A549 treated with CORT108297 at 1 μM for 4 hours (cell line): ENCODE measurements around the gene MRPL55. TPM values are rescaled to one million over a fixed set of nuclear protein-coding genes. Genes with fewer than 3 reads are reported as not detected.

Experiments
- total RNA-seq: library from RNA; stranded (reverse); fragments of 200-300 nt; extraction: Qiagen RNA extraction; gene quantifications from 5 replicates; pipeline ENCODE4 v1.2.3, GENCODE V29; 2022

MRPL55 gene
- total RNA-seq: 64.4 to 94.2 TPM (median 90.6 TPM) in 5 replicates

GRCh38 chr1:228109073-228109961, at the start of gene MRPL55:
MRPL55 (minus strand) TSS chr1:228109299; CDS start chr1:228108260, 1,039 bp downstream.

DNA sequence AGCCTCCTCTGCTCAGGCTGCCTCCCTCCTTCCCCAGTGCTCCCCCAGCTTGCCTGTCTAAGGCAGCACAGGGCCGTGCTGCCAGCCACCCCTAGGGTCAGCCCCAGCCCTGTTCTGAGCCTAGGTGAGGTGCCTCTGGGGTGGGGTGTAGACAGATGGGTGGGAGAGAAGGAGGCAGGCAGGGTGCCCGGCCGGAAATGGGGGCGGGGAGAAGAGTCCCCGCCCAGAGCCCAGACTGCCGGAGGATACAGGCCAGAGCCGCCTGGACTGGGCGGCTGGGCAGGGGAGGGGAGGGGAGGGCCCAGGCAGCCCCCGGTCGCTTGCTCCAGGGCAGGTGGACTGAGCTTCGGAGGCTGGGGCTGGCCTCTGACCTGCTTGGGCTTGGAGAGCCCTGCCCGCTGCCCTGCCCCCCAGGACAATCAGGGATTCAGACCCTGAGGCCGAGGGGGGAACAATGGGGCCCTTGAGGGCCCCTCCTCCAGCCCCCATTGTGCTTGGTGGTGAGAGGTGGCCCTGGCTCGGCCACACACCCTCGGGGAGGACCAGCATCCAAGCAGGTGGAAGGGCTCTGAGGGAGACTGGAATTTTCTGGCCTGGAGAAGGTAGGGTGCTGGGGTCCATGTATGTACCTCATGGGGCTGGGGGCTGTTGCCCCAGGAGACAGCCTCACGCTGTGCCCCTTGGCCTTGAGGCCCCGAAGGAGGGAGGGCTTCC, 40.5 kb upstream of the MRPL55 start, which contains the start of gene GJC2:
Gene GJC2 (plus strand): TSS at position 525 of the 714 bp plus-strand sequence. CDS start 7,829 bp downstream, outside the sequence.

GRCh38 chr1:228139931-228140723, 31.0 kb upstream of the MRPL55 start, which contains the start of gene GUK1:
GUK1 (plus strand) TSS chr1:228140279; CDS start chr1:228140303, 24 bp downstream.

DNA sequence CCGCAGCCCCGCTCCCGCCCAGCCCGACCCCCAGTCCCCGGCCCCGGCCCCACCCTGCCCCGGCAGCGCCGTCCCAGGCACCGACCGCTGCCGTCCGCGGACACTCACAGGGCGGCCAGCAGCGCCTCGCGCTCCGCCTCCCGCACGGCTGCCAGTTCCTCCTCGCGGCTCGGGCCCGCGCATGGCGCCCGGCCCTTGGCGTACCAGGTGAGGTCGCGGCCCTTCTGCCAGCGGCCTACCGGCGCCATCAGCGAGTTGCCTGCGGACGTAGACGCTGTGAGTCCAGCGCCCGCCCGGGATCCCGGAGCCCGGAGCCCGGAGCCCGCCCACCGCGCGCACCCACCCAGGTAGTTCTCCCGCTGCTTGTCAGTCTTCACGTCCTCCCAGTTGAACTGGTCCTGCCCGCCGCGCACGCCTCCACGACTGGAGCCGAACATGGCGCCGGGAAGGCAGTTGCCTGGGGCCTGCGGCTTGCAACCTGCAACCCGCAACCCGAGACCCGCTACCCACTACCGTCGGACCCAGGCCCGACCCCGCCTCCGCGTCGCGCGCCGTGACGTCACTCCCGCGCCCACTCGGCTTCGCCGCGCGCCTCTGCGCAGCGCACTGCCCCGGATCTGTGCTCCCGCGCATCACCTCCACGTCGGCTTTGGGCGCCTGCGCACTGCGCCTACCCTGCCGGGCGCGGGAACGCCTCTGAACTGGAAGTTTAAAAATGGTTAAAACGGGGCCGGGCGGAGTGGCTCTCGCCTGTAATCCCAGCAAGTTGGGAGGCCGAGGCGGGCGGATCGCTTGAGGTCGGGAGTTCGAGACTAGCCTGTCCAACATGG, 6.1 kb downstream of the MRPL55 start, which contains the start of gene C1orf35:
Gene C1orf35 (minus strand): TSS at position 535 of the 830 bp plus-strand sequence. CDS start 98 bp downstream, at position 437.

GRCh38 chr1:228082214-228082917, 26.7 kb downstream of the MRPL55 start, which contains the start of gene ARF1:
ARF1 (plus strand) TSS chr1:228082708; CDS start chr1:228097115, 14,407 bp downstream.

Other genes starting within 250 kb of the MRPL55 start
- 6.5 to 10.7 TPM (median 8.7 TPM) in 5 replicates for gene WNT9A, start 161.4 kb downstream of the MRPL55 start, total RNA-seq
- gene WNT3A, start 102.3 kb downstream of the MRPL55 start, total RNA-seq: 0.02 to 0.03 TPM in 2 of 5 replicates, not detected in the others
- 383 to 456 TPM (median 450 TPM) in 5 replicates for gene ARF1, start 26.6 kb downstream of the MRPL55 start, total RNA-seq
- 28.4 to 39.8 TPM (median 38.3 TPM) in 5 replicates for gene C1orf35, start 6.0 kb downstream of the MRPL55 start, total RNA-seq
- gene GUK1, start 31.0 kb upstream of the MRPL55 start, total RNA-seq: 114 to 161 TPM (median 158 TPM) in 5 replicates
- 0.20 to 0.64 TPM (median 0.49 TPM) in 5 replicates for gene GJC2, start 40.6 kb upstream of the MRPL55 start, total RNA-seq
- 2.9 to 6.8 TPM (median 5.6 TPM) in 5 replicates for gene IBA57, start 56.5 kb upstream of the MRPL55 start, total RNA-seq
- 3.6 to 6.4 TPM (median 5.8 TPM) in 5 replicates for gene OBSCN, start 98.7 kb upstream of the MRPL55 start, total RNA-seq